ENCODE measurements around the gene KIAA1328.

KIAA1328 gene

GRCh38 chr18:37139876-37140275, 310.9 kb downstream of the KIAA1328 start:
- Histone ChIP-seq H3K9me3 (ENCODE audit: insufficient read depth, low read length) (no peaks in the 10 kb centered on the region), H3K9ac (ENCODE audit: low read length) (no peak overlapping the region), H3K9me2 (replicated peaks; ENCODE audit: insufficient read depth, low read length) (no peaks in the 10 kb centered on the region), H3K27ac (ENCODE audit: low read depth, low read length) (no peak overlapping the region), H3K4me2 (ENCODE audit: low read depth, low read length, poor library complexity, severe bottlenecking) (no peak overlapping the region), H3F3A (ENCODE audit: insufficient read depth) (no peaks in the 10 kb centered on the region), H4K20me1 (ENCODE audit: low read depth, low read length) (no peaks in the 10 kb centered on the region), H3K79me2 (ENCODE audit: insufficient read depth, low read length) (no peaks in the 10 kb centered on the region), H3K4me3 (ENCODE audit: insufficient read depth, low read length, poor library complexity, severe bottlenecking) (no peak overlapping the region), H3K27me3 (ENCODE audit: low read length) (no peaks in the 10 kb centered on the region), H2AFZ (ENCODE audit: low read depth, low read length, severe bottlenecking) (no peak overlapping the region), H3K36me3 (ENCODE audit: low read length) (no peaks in the 10 kb centered on the region)
- TF ChIP-seq EZH2phosphoT487 (conservative IDR thresholded peaks at IDR 0.05; ENCODE audit: low read length) (no peak), CTCF (IDR thresholded peaks at IDR 0.05; ENCODE audit: insufficient read depth, low read length, poor library complexity, severe bottlenecking) (no peak)

- H3K27me3 ChIP-seq (ENCODE audit: low read length): no peaks in the 10 kb centered on the region
These were observed 316.0 kb downstream of the KIAA1328 start for GRCh38 chr18:37144921-37145320.

GRCh38 chr18:37156330-37156942, 327.5 kb downstream of the KIAA1328 start:
- no peaks in the 10 kb centered on the region for H3K36me3 ChIP-seq (ENCODE audit: low read length)
- no peaks in the 10 kb centered on the region for H3K9me2 ChIP-seq (replicated peaks; ENCODE audit: insufficient read depth, low read length)
- no peaks in the 10 kb centered on the region for H3K27me3 ChIP-seq (ENCODE audit: low read length)
- no peaks in the 10 kb centered on the region for H4K20me1 ChIP-seq (ENCODE audit: low read depth, low read length)
- H3K79me2 ChIP-seq (ENCODE audit: insufficient read depth, low read length): no peaks in the 10 kb centered on the region
- no peak overlapping the region for H3K4me2 ChIP-seq (ENCODE audit: low read depth, low read length, poor library complexity, severe bottlenecking)
- H2AFZ ChIP-seq (ENCODE audit: low read depth, low read length, severe bottlenecking): no peak overlapping the region
- no peaks in the 10 kb centered on the region for H3F3A ChIP-seq (ENCODE audit: insufficient read depth)
- H3K9ac ChIP-seq (ENCODE audit: low read length): no peak overlapping the region
- no peak overlapping the region for H3K27ac ChIP-seq (ENCODE audit: low read depth, low read length)
- TF ChIP-seq EZH2phosphoT487 (conservative IDR thresholded peaks at IDR 0.05; ENCODE audit: low read length): no peak
- TF ChIP-seq CTCF (IDR thresholded peaks at IDR 0.05; ENCODE audit: insufficient read depth, low read length, poor library complexity, severe bottlenecking): no peak
- no peak overlapping the region for H3K4me3 ChIP-seq (ENCODE audit: insufficient read depth, low read length, poor library complexity, severe bottlenecking)
- no peaks in the 10 kb centered on the region for H3K9me3 ChIP-seq (ENCODE audit: insufficient read depth, low read length)

More at GRCh38 chr18:37144921-37145320, 316.0 kb downstream of the KIAA1328 start:
- no peaks in the 10 kb centered on the region for H3K79me2 ChIP-seq (ENCODE audit: insufficient read depth, low read length)
- H3K4me3 ChIP-seq (ENCODE audit: insufficient read depth, low read length, poor library complexity, severe bottlenecking): no peak overlapping the region
- H3K4me2 ChIP-seq (ENCODE audit: low read depth, low read length, poor library complexity, severe bottlenecking): no peak overlapping the region
- no peaks in the 10 kb centered on the region for H3K9me3 ChIP-seq (ENCODE audit: insufficient read depth, low read length)
- no peaks in the 10 kb centered on the region for H3K9me2 ChIP-seq (replicated peaks; ENCODE audit: insufficient read depth, low read length)
- no peaks in the 10 kb centered on the region for H3K36me3 ChIP-seq (ENCODE audit: low read length)
- H2AFZ ChIP-seq (ENCODE audit: low read depth, low read length, severe bottlenecking): no peak overlapping the region
- no peaks in the 10 kb centered on the region for H3F3A ChIP-seq (ENCODE audit: insufficient read depth)
- TF ChIP-seq CTCF (IDR thresholded peaks at IDR 0.05; ENCODE audit: insufficient read depth, low read length, poor library complexity, severe bottlenecking): no peak
- TF ChIP-seq EZH2phosphoT487 (conservative IDR thresholded peaks at IDR 0.05; ENCODE audit: low read length): no peak
- no peak overlapping the region for H3K9ac ChIP-seq (ENCODE audit: low read length)
- H3K27ac ChIP-seq (ENCODE audit: low read depth, low read length): no peak overlapping the region
- H4K20me1 ChIP-seq (ENCODE audit: low read depth, low read length): no peaks in the 10 kb centered on the region
